HG03460 (cell line): ENCODE data around the gene MAML1.
"Not testable (repeated sequence)": the region's sequence is repeated elsewhere in the genome, so short reads cannot be mapped to it uniquely, and the experiment has no call there.

Source experiments
- ATAC-seq: cut with Tn5 transposase; IDR thresholded peaks from one replicate; pipeline ENCODE4 v1.9.1; 2021; ENCODE audit not compliant: unreplicated experiment

MAML1 gene

DNA sequence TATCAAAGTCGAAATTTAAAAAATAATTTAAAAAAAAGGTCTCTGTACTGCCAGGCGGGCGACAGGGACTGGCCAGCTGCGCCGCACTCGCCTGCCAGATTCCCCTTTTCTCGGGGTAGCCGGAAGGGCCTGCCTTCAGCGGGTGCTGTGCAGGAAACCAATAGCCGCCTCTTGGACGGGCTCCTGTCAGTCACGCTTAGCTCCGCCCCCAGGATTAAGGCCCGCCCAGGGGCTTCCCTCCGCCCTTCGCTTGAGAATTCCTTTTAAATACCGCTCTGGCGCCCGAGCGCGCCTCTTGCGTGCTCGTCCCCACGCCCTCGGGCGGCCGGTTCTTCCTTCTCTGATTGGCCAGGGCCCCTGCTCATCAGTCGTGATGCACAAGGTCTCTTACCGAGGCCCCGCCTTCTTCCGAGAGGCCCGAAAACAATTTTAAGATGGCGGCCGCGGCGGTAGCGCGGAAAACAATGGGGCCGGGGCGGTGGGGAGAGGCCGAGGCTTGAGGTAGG, at the start of gene MAML1:
Gene MAML1, plus strand, starts transcription at position 411 of the 506 bp plus-strand sequence. CDS start 291 bp downstream, outside the sequence.
- ATAC-seq: peak; percentile 94

DNA sequence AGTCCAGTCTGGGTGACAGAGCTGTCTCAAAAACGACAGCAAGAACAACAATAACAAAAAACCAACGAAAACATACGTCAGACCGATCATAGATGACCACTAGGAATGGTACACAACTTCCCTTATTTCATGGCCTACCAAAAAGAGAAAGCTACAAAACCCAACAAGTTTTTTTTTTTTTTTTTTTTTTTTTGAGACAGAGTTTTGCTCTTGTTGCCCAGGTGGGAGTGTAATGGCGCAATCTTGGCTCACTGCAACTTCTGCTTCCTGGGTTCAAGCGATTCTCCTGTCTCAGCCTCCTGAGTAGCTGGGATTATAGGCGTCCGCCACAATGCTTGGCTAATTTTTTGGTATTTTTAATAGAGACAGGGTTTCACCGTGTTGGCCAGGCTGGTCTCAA, 43.4 kb upstream of the MAML1 start:
- ATAC-seq: not testable (repeated sequence)

GRCh38 chr5:179694561-179694960, 38.1 kb upstream of the MAML1 start:
- ATAC-seq: no peak

- ATAC-seq: no peak
These were observed 36.0 kb upstream of the MAML1 start for GRCh38 chr5:179696603-179697002.

DNA sequence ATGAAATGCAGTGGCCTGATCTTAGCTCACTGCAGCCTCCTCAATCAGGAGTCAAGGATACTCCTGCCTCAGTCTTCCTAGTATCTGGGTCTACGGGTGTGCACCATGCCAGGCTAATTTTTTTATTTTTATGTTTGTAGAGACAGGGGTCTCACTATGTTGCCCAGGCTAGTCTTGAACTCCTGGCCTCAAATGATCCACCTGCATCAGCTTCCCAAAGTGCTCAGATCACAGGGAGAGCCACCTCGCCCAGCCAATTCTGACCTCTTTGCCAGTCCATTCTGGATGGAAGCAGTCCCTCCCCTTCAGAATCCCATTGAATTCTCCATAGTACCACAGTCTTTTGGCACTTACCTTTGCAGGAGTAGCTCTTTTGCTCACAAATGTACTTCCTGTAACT, 35.5 kb upstream of the MAML1 start:
- ATAC-seq: no peak

- ATAC-seq: not testable (repeated sequence)
These were observed 35.1 kb upstream of the MAML1 start for GRCh38 chr5:179697543-179697942.

DNA sequence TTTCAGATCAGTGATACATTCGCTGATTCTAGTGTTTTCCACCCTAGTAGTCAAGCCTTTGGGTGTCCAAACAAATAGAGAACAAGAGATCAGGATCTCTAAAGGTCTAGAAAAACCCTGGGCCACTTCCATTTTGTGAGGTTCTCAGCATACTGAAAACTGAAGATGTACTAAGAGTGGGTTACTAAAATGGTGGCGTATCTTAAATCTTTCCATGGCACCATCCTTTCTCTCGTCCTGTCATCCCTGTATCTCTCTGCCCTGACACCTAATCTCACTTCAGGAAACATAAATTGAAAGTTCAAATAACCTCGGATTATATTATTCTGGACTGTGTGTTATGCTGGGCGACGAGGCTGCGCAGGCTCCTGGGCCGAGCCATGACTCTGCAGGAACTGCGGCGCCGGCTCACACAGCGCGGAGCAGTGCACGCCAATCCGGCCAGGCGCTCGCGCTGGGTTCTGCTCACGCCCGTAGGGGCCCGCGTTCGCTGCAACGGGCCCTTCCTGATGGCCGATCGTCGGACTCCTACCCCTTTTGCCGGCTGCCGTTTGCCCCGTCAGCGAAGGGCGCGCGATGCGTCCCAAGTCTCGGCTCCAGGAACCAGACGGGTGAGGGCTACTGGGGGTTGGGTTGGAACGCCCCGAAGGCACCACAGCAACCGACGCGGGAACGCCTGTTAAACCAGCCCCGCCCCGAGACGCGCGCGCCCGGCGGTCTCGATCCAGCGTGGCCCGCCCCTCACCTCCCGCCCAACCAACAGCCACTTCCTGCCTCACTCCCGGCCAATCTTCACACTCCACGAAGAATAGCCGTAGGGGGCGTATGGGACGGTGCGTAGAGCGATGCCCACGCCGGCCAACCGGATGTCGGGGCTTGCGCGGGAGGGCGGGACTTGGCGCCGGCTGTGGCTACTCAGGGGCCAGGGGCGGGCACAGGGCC, 34.4 kb upstream of the MAML1 start:
- peak; percentile 88 for ATAC-seq

- peak; percentile 11 for ATAC-seq
These were observed 33.5 kb upstream of the MAML1 start, which contains the start of gene CANX for GRCh38 chr5:179698935-179699615. CANX (plus strand) TSS chr5:179698967; CDS start chr5:179705682, 6,715 bp downstream.

DNA sequence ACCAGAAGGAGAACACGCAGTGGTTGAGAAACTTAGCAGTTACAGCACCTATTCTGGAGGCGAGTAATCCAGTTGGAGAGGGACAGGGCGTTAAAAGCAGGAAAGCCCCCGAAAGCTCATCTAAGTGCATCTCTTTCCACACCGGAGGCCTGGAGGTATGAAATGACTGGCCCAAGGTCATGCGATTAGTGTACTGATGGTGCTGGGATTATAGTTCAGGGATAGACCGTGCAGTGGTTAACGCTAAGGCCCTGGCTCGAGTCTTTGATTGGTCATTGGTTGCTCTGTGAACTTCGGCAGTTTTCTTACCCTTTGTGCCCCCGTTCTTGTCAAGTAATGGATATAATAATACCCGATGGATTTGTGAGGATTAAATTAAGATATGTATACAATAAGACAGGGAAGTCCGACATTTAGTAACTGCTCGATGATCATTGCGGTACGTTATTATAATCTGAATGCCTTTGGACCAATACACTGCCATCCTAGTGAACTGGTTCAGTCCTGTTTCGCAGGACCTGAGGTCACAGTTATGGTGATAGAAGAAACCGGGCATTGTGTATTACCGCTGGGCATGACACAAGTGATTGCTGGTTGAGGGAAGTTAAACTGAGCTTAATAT, 32.9 kb upstream of the MAML1 start:
- no peak for ATAC-seq

GRCh38 chr5:179700401-179700918, 32.2 kb upstream of the MAML1 start:
- no peak for ATAC-seq

DNA sequence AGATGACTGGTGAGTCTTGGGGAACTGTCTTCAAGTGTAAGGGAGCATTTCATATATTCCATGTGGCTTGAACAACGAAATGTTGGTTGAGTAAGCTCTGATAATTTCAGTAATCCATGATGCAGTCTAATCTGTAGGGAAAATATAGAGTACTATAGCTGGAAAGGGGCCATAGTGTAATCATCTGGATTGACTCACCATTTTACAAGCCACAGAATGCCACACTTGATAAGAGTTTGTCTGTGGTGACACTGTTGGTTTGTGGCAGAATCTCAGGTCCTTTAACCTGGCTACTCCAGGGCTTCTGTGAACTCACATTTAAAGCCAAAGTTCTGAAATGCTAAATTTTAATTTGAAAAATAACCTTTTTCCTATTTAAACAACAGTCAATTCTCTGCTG, 16.3 kb upstream of the MAML1 start:
- no peak for ATAC-seq

DNA sequence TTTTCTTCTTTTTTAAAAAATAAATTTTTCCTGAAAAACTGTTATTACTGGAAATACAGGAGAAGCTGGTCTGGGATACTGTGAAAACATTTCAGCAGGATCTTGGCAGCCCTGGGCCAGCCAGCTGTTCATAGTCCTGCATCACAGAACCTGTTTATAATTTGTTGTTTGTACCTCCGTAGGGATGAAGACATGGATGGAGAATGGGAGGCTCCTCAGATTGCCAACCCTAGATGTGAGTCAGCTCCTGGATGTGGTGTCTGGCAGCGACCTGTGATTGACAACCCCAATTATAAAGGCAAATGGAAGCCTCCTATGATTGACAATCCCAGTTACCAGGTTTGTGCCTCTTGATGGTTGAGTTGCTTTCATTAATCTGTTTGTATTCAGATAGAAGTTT, 12.4 kb upstream of the MAML1 start:
- no peak for ATAC-seq

DNA sequence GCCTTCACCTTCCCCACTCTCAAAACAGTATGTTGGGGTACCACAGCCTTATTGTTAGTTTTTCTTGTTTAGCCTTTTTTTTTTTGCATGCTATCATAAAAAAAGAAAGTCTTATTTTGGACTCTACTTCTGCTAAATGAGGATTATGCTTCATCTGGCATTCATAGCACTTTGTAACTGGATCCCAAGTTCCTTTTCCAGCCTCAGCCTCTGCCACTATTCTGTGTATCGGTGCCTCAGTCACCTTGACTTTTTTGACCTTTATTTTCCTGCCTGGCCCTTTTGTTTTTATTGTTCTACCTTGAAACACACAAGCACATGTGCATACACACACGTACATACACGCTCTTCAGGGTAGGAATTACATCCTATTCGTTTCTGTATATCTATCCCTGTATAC, 8.5 kb upstream of the MAML1 start:
- ATAC-seq: no peak

DNA sequence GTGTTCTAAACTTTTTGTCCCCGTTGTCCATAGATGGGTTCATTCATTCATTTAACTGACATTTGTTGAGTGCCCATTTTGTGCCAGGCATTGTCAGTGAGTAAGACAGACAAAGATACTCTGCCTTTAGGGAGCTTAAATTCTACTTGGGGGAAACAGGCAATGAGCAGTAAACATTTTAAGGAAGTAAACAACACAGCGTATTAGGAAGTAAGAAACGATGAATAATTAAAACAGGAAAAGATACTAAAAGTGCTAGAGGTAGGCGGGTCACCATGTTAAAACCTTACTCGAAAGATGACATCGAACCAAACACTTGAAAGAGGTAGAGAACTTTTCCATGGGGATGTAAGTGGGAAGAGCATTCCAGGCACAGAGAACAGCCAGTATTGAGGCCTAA, 5.5 kb upstream of the MAML1 start:
- ATAC-seq: no peak

DNA sequence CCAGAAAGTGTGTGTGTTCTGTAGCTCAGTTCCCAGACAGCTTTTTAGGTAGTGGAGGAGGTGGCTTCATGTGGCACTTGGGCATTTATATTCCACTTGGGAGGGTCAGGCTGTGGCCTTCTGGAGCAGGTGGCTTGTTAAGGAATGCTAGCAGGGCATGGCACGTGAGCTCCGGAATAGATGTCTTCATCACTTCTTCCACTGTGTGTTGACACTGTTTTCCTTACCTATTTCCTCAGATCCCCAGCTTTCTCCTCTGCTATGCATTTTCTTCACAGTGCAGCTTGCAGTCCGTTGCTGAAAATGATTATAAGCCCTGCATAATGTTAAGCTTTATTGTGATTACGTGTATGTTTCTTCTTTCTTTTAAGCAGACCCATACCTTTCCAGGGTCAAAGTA, 3.3 kb upstream of the MAML1 start:
- ATAC-seq: no peak

DNA sequence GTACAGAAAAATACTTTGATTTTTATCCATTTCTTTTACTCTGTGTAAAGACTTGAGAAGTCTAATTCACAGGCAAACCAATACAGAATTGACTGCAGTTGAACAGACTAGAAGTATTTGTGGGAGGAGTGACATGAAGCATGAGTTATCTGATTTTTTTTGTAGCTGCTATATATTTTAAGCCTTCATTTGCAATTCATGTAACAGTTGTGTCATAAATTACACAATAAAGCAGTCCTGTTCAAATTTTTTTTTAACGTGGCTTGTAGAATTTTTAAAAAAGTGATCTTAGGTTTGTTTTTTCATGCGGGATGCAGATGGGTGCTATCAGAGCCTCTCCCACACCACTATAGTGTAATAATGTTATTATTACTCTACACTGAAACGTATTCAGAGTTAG, 2.9 kb upstream of the MAML1 start:
- ATAC-seq: no peak

DNA sequence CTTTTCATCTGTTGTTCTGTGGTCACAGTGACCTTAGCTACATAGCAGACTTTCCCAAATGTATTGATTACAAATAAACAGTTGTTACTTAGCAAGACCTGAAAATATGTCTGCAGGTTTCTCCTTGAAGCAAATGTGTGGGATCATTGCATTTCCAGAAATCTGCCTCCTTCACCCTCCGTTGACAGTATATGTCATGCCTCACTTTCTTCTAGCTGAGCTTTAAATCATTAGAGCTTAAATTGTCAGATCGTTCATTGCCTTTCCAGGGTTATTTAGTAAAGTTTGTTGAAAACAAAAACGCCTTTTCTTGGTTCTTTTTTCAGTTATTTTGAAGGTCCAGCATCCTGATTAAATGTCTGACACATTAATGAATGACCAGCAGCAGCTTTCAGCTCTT, 2.3 kb upstream of the MAML1 start:
- no peak for ATAC-seq

DNA sequence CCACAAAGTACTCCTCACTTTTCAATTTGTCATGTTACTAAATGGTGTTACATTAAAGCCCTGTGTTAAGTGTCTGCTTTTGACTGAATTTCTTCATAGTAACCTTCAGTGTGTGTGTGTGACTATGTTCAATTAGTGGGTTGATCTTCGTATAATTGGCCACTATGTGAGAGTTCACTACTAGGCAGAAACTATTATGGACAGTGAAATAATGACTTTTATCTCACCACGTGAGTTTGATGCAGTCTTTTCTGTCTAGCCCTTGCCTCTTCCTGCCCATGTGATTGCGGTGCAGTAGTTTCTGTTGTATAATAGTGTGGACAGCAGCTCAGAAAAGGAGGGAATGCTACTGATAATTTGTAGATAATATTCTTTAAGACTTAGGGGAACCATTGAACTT, 1.8 kb upstream of the MAML1 start:
- ATAC-seq: no peak

- peak; percentile 8 for ATAC-seq
These were observed 721 bp upstream of the MAML1 start for GRCh38 chr5:179731791-179732411.

- peak; percentile 21 for ATAC-seq
These were observed 523 bp downstream of the MAML1 start for GRCh38 chr5:179732918-179733771.
